HEK293 (cell line): ENCODE results near the gene OMA1.

ENCODE experiments used
- PRDM1 ChIP-seq: fragments of 450-650 bp; formaldehyde crosslinking; IDR thresholded peaks from 2 replicates; pipeline ENCODE4; 2016; ENCODE audit warnings: missing biosample characterization, missing genetic modification characterization
- REPIN1 ChIP-seq: fragments of 450-650 bp; formaldehyde crosslinking; IDR thresholded peaks from 2 replicates; pipeline ENCODE4 v1.5.1; 2017; ENCODE audit warnings: missing biosample characterization, missing genetic modification characterization, low read depth
- REST ChIP-seq: fragments of 450-650 bp; formaldehyde crosslinking; IDR thresholded peaks from 2 replicates; pipeline ENCODE4 v1.5.1; 2016; ENCODE audit warnings: missing biosample characterization, missing genetic modification characterization
- ZBTB17 ChIP-seq: fragments of 450-650 bp; formaldehyde crosslinking; IDR thresholded peaks from 2 replicates; pipeline ENCODE4 v1.5.1; 2016; ENCODE audit warnings: missing biosample characterization, missing genetic modification characterization
- ZFP3 ChIP-seq: fragments of 450-650 bp; formaldehyde crosslinking; IDR thresholded peaks from 2 replicates; pipeline ENCODE4 v1.5.1; 2016; ENCODE audit warnings: low read depth, missing biosample characterization, missing genetic modification characterization
- ZNF114 ChIP-seq: fragments of 450-650 bp; formaldehyde crosslinking; IDR thresholded peaks from 2 replicates; pipeline ENCODE4 v1.5.0; 2017; ENCODE audit warnings: missing biosample characterization, missing genetic modification characterization
- ZNF133 ChIP-seq: fragments of 450-650 bp; formaldehyde crosslinking; IDR thresholded peaks from 2 replicates; pipeline ENCODE4 v1.5.1; 2016; ENCODE audit warnings: missing biosample characterization, missing genetic modification characterization
- ZNF560 ChIP-seq: fragments of 450-650 bp; formaldehyde crosslinking; IDR thresholded peaks from 2 replicates; pipeline ENCODE4 v1.5.1; 2017; ENCODE audit warnings: missing biosample characterization, missing genetic modification characterization, borderline replicate concordance
- ZNF580 ChIP-seq: fragments of 450-650 bp; formaldehyde crosslinking; IDR thresholded peaks from 2 replicates; pipeline ENCODE4 v1.5.1; 2016; ENCODE audit warnings: missing biosample characterization, missing genetic modification characterization
- ZNF629 ChIP-seq: fragments of 450-650 bp; formaldehyde crosslinking; IDR thresholded peaks from 2 replicates; pipeline ENCODE4 v1.5.1; 2017; ENCODE audit warnings: missing biosample characterization, missing genetic modification characterization
- TF ChIP-seq, protein P1 (sequence below): fragments of 450-650 bp; formaldehyde crosslinking; IDR thresholded peaks from 2 replicates; pipeline ENCODE4 v1.5.1; 2016; ENCODE audit warnings: missing biosample characterization, missing genetic modification characterization
- TF ChIP-seq, protein P2 (sequence below): fragments of 450-650 bp; formaldehyde crosslinking; IDR thresholded peaks from 2 replicates; pipeline ENCODE4 v1.5.1; 2016; ENCODE audit warnings: missing biosample characterization, missing genetic modification characterization, low read depth

DNA sequence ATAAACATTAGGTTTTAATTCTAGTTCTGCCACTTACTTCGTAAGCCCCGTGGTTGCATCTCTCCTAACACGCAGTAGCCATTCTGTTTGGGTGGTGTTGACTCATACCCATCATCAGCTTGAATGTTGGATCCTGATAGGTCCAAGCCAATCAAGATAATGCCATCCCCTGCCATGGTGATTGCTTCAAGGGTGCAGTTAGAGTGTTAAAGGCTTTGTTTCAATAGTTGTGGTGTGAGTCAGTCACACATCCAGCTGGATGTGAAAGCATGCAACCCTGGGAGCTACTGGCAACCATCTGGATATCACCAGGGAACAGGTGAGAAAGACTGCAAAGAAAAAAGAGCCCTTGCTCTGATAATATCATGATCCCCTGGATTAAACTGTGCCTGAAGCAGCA is 69.1 kb downstream of the OMA1 start:
- TF ChIP-seq, protein P1, sequence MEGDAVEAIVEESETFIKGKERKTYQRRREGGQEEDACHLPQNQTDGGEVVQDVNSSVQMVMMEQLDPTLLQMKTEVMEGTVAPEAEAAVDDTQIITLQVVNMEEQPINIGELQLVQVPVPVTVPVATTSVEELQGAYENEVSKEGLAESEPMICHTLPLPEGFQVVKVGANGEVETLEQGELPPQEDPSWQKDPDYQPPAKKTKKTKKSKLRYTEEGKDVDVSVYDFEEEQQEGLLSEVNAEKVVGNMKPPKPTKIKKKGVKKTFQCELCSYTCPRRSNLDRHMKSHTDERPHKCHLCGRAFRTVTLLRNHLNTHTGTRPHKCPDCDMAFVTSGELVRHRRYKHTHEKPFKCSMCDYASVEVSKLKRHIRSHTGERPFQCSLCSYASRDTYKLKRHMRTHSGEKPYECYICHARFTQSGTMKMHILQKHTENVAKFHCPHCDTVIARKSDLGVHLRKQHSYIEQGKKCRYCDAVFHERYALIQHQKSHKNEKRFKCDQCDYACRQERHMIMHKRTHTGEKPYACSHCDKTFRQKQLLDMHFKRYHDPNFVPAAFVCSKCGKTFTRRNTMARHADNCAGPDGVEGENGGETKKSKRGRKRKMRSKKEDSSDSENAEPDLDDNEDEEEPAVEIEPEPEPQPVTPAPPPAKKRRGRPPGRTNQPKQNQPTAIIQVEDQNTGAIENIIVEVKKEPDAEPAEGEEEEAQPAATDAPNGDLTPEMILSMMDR (tag by site-specific recombination), result no peak
- no peak for TF ChIP-seq ZNF629 (tag by site-specific recombination)
- TF ChIP-seq ZNF560 (tag by site-specific recombination), result no peak
- TF ChIP-seq PRDM1 (tag by site-specific recombination), result no peak
- TF ChIP-seq, protein P2, sequence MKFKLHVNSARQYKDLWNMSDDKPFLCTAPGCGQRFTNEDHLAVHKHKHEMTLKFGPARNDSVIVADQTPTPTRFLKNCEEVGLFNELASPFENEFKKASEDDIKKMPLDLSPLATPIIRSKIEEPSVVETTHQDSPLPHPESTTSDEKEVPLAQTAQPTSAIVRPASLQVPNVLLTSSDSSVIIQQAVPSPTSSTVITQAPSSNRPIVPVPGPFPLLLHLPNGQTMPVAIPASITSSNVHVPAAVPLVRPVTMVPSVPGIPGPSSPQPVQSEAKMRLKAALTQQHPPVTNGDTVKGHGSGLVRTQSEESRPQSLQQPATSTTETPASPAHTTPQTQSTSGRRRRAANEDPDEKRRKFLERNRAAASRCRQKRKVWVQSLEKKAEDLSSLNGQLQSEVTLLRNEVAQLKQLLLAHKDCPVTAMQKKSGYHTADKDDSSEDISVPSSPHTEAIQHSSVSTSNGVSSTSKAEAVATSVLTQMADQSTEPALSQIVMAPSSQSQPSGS (tag by site-specific recombination), result no peak
- TF ChIP-seq ZBTB17 (tag by site-specific recombination), result no peak
- TF ChIP-seq REPIN1 (tag by site-specific recombination), result no peak
- TF ChIP-seq ZNF133 (tag by site-specific recombination), result no peak
- TF ChIP-seq ZFP3 (tag by site-specific recombination), result no peak
- TF ChIP-seq ZNF580 (tag by site-specific recombination), result no peak
- no peak for TF ChIP-seq ZNF114 (tag by site-specific recombination)
- no peak for TF ChIP-seq REST (tag by site-specific recombination)
